Measurements from ENCODE around the gene PPP3R1. TPM values are rescaled to one million over a fixed set of nuclear protein-coding genes. Genes with fewer than 3 reads are reported as not detected.

The PPP3R1 gene
- total and polyA plus RNA-seq, 2 of the 4 experiments (the other 2 are of a cell fraction) = 9.1 to 17.3 TPM

GRCh38 chr2:68226794-68227193, 25.5 kb downstream of the PPP3R1 start:
- peaks cover 32% of the 10 kb centered on the region for H4K20me1 ChIP-seq (ENCODE audit: insufficient read depth, low read length)
- peak overlapping the region; percentile 54 for H2BK120ac ChIP-seq (ENCODE audit: low read depth, low read length)
- in situ Hi-C loops (cut with MboI; ENCODE audit: low sequenced_read_pairs) = no loop called here
- no peak overlapping the region; the same call in 1 of the 2 replicates for H3K14ac ChIP-seq (replicated peaks; ENCODE audit: low read depth, low read length)
- BruUV-seq (replicated peaks) = no TSS peak
- H3K4me3 ChIP-seq (ENCODE audit: insufficient read depth, low read depth, low read length) = no peak overlapping the region
- H3K79me1 ChIP-seq (ENCODE audit: low read depth in 1 of 2, low read length in 2 of 2) = peaks cover 8 to 43% of the 10 kb centered on the region in 2 experiments; a peak in 2 of 4 replicates
- peak overlapping the region; percentile 94 for H2BK5ac ChIP-seq (ENCODE audit: low read depth, low read length, poor library complexity, severe bottlenecking)
- DNase-seq = peak; percentile 27
- peak overlapping the region; percentile 80; the same call in 1 of the 2 replicates for H3K4ac ChIP-seq (ENCODE audit: low read depth, low read length)
- peak overlapping the region; percentile 67 for H4K5ac ChIP-seq (ENCODE audit: low read depth, low read length)
- H2AFZ ChIP-seq (replicated peaks; ENCODE audit: low read length, poor library complexity) = no peak overlapping the region
- peak overlapping the region; percentile 27 to 71; a peak in 1 of 4 replicates for H4K8ac ChIP-seq (ENCODE audit: low read depth in 2 of 2, low read length in 2 of 2)
- no CpG with 5 or more reads among the region's 2 CpGs for WGBS, 2 experiments (ENCODE audit: extremely low coverage in 2 of 2, insufficient read length in 1 of 2)
- peak overlapping the region; percentile 76; the same call in 1 of the 2 replicates for H3K23ac ChIP-seq (ENCODE audit: low read depth, low read length)
- no peaks in the 10 kb centered on the region for H3K27me3 ChIP-seq (ENCODE audit: control insufficient read depth, insufficient read depth, low read length)
- H4K91ac ChIP-seq (ENCODE audit: insufficient read depth, low read depth, low read length) = no peak overlapping the region
- peaks cover 17% of the 10 kb centered on the region for H3K4me1 ChIP-seq (ENCODE audit: control insufficient read depth, insufficient read depth, low read length)
- ATAC-seq (ENCODE audit: low read depth) = peak; percentile 59
- H3K27ac ChIP-seq (ENCODE audit: insufficient read depth, low read length) = peak overlapping the region; percentile 93; the same call in 1 of the 2 replicates
- no peak for TF ChIP-seq RAD21 (IDR thresholded peaks at IDR 0.05; ENCODE audit: low read length)
- no peak for TF ChIP-seq NFE2L2 (IDR thresholded peaks at IDR 0.05; ENCODE audit: low read depth, low read length)
- TF ChIP-seq POLR2A (IDR thresholded peaks at IDR 0.05; ENCODE audit: low read depth, low read length) = no peak
- H2BK20ac ChIP-seq (ENCODE audit: low read depth, low read length) = peak overlapping the region; percentile 32; the same call in 1 of the 2 replicates
- POLR2A ChIA-PET (ENCODE audit: unreplicated experiment) = interaction anchor here (0.6 kb wide), 1 partner anchor 127 kb away, joined by 4 read pairs; no protein-coding TSS in a partner anchor
- no peak overlapping the region for H2AK5ac ChIP-seq (ENCODE audit: low read depth, low read length)
- CTCF ChIA-PET = no interaction called here
- H2BK15ac ChIP-seq (ENCODE audit: low read depth, low read length) = no peak overlapping the region
- peaks cover 7% of the 10 kb centered on the region for H3K36me3 ChIP-seq (ENCODE audit: control insufficient read depth, insufficient read depth, low read length)
- H3K9ac ChIP-seq (ENCODE audit: low read depth, low read length) = peak overlapping the region; percentile 62
- H3K18ac ChIP-seq (ENCODE audit: low read depth, low read length) = peak overlapping the region; percentile 83
- peaks cover 7% of the 10 kb centered on the region for H3K9me1 ChIP-seq (ENCODE audit: insufficient read depth, low read length)
- intact Hi-C loops (cut with micrococcal nuclease) = no loop called here
- H3K4me2 ChIP-seq (ENCODE audit: low read depth, low read length) = peak overlapping the region; percentile 82
- no peak overlapping the region for H2AK9ac ChIP-seq (replicated peaks; ENCODE audit: low read depth, low read length, poor library complexity)
- dilution Hi-C loops (cut with HindIII; ENCODE audit: low sequenced_read_pairs, unreplicated experiment) = no loop called here
- no peaks in the 10 kb centered on the region for H3K9me3 ChIP-seq (ENCODE audit: control insufficient read depth, insufficient read depth, low read length)
- H3K56ac ChIP-seq (ENCODE audit: extremely low read depth, insufficient read depth, low read length) = peak overlapping the region; percentile 38
